ENCODE data around the gene SPACA6. TPM values are rescaled to one million over a fixed set of nuclear protein-coding genes. Genes with fewer than 3 reads are reported as not detected.

The SPACA6 gene
- total and polyA plus RNA-seq, 9 of the 15 experiments (the other 6 are each of a cell fraction or from before 2014, with no cell fraction given) = 1.3 to 17.3 (median 6.2) TPM

GRCh38 chr19:51680474-51680873 lies 12.7 kb upstream of the SPACA6 start:
- Histone ChIP-seq H3K27me3 (ENCODE audit: control insufficient read depth in 2 of 2, insufficient read depth in 2 of 2, low read length in 2 of 2) (no peaks in the 10 kb centered on the region), H3K4me1 (replicated peaks in 1 of 2; ENCODE audit: control insufficient read depth in 2 of 2, insufficient read depth in 2 of 2, low read length in 2 of 2) (no peaks in the 10 kb centered on the region), H4K20me1 (replicated peaks; ENCODE audit: control insufficient read depth, insufficient read depth, low read length) (no peaks in the 10 kb centered on the region), H3K9me3 (replicated peaks; ENCODE audit: control insufficient read depth, insufficient read depth, low read depth, low read length) (peaks cover 6% of the 10 kb centered on the region; the same call in 1 of the 2 replicates), H3K4me3 (no peak overlapping the region), H3K79me2 (ENCODE audit: control insufficient read depth, insufficient read depth, low read length) (no peaks in the 10 kb centered on the region), H3K9ac (ENCODE audit: insufficient read depth in 1 of 2, low read depth in 2 of 2, low read length in 2 of 2) (no peak overlapping the region), H3K36me3 (ENCODE audit: control insufficient read depth, insufficient read depth, low read length) (no peaks in the 10 kb centered on the region), H3K27ac (ENCODE audit: extremely low read depth, low read depth, low read length) (no peak overlapping the region), H2AFZ (ENCODE audit: low read depth, low read length) (no peak overlapping the region), H3K4me2 (ENCODE audit: insufficient read depth, low read length) (no peak overlapping the region), H3K9me1 (ENCODE audit: control insufficient read depth, insufficient read depth, low read length) (no peaks in the 10 kb centered on the region)
- ChIA-PET POLR2A (interaction anchor here (0.8 to 3.4 kb wide), 2 partner anchors 8 to 36 kb away, joined by 3 to 14 read pairs; no protein-coding TSS in a partner anchor), CTCF (ENCODE audit: low intra/inter-chr PET ratio) (no interaction called here)
- WGBS (ENCODE audit: insufficient coverage, low coverage, missing lambda C conversion rate) = 65% methylated on average over 1 of the region's 1 CpG
- ATAC-seq (no peak), FAIRE-seq (no peak), DNase-seq (ENCODE audit: extremely low read depth in 1 of 4, low spot score in 3 of 4) (no peak)
- TF ChIP-seq CEBPG (CRISPR knock-in tag; IDR thresholded peaks at IDR 0.05) (no peak), CEBPG (tag; conservative IDR thresholded peaks at IDR 0.05 in 1 of 2, IDR thresholded peaks at IDR 0.05 in 1 of 2) (peak; percentile 35 to 71; a peak in 3 of 4 replicates), CEBPB (tag; IDR thresholded peaks at IDR 0.05) (peak; percentile 74), MBD1 (CRISPR knock-in tag; IDR thresholded peaks at IDR 0.05) (no peak)
- in situ Hi-C loops (cut with MboI) (no loop called here), intact Hi-C loops (cut with micrococcal nuclease) (no loop called here)
- no TSS peak for BruUV-seq (replicated peaks)
